NCI-H748 (cell line): ENCODE results near the gene RAB27B.
"Not testable (repeated sequence)": the region's sequence is repeated elsewhere in the genome, so short reads cannot be mapped to it uniquely, and the experiment has no call there.

ENCODE experiments used
- DNase-seq: peaks from one replicate; lab custom pipeline; 2025; ENCODE audit not compliant: unreplicated experiment; lab: John Stamatoyannopoulos, UW

The RAB27B gene, protein sequence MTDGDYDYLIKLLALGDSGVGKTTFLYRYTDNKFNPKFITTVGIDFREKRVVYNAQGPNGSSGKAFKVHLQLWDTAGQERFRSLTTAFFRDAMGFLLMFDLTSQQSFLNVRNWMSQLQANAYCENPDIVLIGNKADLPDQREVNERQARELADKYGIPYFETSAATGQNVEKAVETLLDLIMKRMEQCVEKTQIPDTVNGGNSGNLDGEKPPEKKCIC

DNA sequence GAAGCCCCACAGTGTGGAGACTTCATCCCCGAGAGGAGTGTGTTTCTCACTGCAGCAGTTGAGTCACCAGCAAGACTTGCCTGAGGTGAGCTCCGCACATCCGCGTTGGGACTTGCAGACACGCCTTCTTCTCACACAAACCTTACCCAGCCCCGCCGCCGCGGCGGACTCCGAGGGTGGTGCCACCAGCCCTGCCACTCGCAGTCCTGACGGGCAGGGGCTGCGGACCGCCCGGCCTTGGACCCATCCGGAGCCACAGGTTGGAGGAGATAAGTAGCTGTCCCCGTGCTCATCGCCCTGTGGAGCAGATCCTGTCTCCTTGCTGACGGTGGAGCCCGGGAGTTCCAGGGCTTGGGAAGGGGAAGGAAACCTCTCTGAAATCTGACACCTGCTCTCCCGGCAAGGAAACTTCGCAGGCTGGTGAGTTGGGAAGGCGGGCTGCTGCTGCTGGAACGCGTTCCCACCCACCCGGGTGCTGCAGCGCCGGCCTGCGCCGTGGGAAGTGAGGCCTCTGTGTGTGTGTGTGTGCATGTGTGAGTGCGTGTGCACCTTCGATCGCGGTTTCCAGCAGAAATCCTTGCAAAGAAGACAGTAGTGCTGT lies at the start of gene RAB27B:
TSS of gene RAB27B (plus strand) at position 197 of the 601 bp plus-strand sequence. CDS start 49,109 bp downstream, outside the sequence.
- DNase-seq = peak; percentile 82

DNA sequence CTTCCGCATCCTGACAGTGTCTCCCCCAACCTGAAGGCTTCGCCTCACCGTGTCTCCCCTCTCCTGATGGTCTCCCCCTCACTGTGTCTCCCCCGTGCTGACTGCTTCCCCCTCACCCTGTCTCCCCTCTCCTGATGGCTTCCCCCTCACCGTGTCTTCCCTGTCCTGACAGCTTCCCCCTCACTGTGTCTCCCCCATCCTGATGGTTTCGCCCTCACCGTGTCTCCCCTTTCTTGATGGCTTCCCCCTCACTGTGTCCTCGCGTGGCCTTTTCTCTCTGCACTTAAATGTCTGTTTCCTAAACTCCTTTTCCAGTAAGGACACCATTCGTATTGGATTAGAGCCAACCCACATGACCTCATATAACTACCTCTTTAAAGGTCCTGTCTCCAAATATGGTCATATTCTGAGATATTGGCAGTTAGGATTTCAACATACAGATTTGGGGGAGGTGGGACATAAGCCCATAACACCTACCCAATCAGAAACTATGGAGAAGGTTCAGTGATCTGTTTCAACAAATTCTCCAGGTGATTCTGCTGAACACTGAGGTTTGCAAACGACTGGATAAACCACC lies 47.9 kb upstream of the RAB27B start:
- DNase-seq = no peak

DNA sequence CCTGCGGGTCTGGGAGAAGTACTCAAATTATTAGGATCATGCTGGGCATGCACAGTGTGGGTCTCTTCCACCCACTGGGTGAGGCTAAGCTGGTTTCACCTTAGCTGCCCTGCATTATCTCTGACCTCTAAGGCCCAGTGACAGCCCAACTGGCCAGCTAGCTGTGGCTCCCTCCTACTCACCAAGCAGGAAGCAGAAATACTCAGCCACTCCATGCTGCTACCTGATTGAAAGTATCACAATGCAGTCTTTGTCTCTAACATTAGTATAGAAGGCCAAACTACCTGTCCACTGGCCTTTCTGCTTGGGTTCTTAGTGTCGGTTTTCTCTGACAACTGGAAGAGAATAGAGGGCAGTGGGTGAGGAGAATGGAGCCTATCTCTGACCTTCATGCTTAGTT lies 47.3 kb upstream of the RAB27B start:
- DNase-seq = no peak

DNA sequence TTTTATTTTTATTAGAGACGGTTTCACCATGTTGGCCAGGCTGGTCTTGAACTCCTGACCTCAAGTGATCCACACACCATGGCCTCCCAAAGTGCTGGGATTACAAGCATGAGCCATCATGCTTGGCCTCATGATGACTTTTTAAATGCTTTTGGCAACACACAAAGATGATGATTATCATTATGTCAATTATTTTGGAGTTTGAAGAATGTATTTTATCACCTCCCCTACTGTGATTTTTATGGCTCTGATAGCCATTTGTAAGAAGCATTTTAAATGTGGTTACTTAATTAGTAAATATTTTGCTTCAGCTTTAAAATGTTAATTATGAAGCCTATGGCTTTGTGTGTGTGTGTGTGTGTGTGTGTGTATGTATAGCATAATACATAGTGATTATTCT lies 45.1 kb upstream of the RAB27B start:
- DNase-seq = peak; percentile 39

DNA sequence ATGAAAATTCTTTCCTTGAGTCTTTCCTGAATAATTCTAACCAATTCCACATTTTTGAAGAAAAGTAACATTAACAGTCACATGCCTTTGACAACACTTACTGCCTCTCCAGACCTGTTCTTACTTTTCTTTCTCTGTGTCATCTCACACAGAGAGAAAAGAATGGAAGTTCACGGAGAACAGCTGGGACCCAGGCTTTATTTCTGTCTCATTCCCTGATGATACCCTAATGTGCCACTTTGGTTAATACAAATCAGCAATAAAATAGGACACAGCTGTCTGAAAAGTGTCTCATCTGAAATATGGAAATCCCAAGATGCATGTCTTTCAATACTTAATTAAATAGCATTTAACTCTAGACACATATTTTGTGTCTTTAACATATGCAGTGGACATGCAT lies 42.1 kb upstream of the RAB27B start:
- no peak for DNase-seq

DNA sequence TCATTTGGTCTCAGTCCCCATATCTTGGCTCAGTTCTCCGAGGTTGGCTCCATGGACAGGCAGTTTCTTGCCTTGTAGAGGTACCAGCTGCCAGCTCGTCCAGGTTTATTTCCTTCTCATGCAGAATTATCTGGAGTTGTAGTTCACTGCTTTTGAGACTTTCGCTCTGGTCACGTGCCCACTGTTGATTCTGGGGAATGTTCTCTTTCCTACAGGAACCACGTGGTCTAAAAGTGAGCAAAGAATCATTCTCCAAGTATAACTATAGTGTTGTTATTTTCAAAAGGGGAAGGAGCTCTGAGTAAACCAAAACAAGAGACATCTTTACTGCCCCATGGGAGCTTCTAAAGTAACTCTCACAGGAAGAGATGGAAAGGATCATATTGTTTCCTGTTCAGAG lies 41.2 kb upstream of the RAB27B start:
- no peak for DNase-seq

DNA sequence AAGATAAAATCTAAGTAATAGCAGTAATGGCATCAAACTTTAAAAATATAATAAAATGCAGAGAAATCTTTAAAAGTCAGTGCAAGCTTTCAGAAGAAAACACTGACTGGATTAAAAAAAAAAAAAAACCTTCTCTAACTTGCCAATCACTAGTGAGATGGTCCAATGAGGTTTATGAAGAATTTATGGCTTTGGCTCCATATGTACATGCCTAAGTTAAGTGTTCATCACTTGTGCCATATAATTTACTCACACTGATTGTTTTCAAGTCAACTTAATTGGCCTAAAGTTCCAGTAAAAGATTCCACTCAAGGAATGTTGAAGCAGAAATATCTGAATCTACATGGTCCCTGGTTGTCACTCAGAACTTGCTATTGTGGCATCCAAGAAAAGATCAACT lies 40.7 kb upstream of the RAB27B start:
- no peak for DNase-seq

DNA sequence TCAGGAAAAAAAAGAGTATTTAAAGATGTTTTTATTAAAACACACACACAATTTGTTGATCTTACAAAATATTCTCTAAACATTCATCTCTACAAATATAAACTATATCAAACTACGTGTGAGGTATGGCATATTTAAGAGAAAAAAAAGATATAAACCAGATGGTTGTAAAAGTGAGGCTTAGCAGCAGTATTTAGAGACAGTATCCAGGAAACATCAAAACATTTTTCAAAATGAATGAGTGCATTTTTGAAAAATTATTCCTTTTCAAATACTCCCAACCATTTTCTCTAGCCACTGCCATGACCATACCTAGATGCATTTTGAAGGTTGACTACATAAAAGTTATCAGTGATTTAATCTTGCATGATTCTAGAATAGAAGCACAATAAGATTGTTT lies 38.2 kb upstream of the RAB27B start:
- DNase-seq = no peak

DNA sequence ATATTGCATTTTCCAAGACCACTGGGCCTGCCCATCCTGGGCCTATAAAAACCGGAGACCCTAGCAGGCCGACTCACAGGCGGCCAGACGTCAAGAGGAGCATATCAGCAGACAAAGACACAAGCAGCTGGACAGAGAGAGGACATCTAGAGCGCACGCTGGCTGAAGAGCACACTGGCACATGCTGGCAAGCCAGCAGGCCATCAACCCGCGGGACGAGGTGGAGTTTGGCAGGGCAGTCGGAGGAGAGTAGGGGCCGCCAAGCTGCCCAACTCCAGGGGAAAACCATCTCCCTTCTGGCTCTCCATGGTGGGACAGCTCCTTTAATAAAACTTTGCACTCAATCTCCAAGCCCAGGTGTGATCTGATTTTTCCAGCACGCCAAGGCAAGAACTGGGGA lies 36.6 kb upstream of the RAB27B start:
- no peak for DNase-seq

DNA sequence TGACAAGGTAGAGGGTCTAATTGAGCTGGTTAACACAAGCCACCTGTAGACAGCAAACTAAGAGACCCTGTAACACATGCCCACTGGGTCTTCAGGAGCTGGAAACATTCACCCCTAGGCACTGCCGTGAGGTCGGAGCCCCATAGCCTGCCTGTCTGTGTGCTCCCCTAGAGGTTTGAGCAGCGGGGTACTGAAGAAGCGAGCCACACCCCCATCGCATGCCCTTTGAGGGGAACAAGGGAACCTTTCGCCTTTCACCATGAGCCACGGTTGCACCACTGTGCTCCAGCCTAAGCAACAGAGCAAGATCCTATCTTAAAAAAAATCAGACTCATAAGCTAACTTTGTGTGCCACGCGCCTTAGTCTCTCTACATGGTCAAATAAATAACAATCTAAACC lies 36.2 kb upstream of the RAB27B start:
- DNase-seq = no peak

DNA sequence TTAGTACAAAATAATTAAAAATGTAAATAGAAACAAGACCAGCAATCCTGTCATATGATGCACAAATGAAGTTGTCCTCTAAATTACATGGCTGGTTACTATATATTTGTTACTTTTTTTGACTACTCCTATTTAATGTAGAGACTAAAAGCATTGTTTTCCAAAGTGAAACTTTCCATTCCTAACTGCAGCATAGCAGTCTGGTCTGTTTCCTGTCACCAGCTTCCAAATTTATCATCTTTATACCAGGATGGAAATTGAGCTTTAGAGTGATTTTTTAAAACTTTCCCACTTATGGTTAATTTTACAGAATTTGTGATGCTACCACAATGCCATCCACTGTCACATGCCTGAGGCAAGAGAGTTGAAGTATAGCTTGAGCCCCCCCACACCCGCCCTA lies 33.5 kb upstream of the RAB27B start:
- no peak for DNase-seq

DNA sequence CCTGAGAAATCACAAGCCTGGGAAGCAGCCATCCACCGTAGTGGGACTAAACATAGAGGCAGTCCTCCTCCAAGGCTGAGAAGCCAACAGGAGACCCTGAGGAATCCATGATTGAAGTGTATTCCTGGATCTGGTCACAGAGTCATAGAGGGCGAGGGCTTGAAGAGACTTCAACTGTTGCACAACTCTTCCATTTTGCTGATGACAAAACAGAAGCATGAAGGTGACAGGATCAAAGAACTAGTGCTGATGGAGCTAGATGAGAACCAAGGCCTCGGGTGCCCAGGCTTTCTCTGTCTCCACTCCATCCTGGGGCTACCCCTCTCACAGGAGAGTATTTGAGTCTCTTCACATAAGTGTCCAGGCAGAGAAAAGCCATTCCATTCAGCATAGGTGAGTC lies 30.1 kb upstream of the RAB27B start:
- DNase-seq = no peak

DNA sequence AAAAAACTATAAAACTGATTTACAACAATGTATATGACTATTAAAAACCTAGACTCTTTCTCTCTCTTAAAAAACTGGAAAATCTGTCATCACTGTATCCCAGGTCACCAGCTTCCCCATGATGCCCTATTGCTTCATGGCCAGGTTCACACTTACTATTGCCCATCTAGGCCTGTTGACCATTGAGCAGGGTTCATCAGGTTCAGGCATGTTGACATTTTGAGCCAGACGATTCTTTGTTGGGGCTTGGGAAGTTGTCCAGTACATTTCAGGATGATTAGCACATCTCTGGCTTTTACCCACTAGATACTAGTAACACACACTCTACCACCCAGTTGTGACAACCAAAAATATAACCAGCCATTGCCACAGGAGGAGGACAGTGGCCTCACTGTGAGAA lies 26.9 kb upstream of the RAB27B start:
- no peak for DNase-seq

DNA sequence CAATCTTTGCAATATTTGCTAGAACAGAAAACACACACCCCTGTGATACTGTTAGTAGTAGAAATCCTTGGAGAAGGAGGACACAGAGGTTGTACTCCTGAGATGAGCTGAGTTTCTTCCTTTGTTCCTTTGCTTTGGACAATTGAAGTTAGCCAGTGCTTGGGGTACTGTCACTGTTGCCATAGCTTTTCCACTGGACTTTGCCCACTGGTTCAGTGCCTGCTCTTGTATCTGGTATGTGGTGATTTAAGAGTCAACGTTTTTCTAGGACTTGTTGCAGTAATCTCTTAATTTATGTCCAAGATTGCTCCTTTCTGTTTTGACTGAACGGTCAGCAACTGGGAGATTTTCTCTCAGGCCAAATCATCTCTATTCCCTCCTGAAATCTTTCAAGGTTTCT lies 26.1 kb upstream of the RAB27B start:
- no peak for DNase-seq

DNA sequence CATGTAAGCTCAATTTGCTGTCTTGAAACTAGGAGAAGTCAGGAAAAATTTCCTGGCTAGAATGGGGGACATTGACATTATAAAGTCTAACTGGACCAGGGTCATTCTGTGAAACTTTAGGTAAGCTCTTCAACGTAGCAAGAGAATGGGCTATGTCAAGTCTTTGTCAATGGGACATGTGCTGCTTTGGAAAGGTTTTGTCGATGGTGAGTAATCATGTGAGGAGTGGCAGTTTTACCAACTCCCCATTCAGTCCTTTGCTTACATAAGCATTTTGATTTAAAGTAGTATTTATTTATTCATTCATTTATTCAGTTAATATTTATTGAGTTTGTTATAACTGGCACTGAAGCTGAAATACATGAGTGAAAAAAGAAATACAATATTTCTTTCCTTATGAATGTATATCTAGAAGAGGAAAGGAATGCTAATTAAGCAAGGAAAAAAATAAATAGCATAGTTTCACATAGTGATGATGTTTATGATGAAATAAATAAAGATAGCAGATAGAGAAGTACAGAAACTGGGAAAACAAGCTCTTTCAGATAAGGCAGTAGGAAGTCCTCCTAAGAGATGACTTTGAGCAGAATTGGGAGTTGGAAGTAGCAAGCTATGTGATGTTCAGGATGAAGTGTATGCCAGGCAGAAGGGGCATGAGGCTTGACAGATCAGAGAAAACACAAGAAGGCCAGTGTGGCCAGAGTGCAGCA lies 25.4 kb upstream of the RAB27B start:
- DNase-seq = no peak

DNA sequence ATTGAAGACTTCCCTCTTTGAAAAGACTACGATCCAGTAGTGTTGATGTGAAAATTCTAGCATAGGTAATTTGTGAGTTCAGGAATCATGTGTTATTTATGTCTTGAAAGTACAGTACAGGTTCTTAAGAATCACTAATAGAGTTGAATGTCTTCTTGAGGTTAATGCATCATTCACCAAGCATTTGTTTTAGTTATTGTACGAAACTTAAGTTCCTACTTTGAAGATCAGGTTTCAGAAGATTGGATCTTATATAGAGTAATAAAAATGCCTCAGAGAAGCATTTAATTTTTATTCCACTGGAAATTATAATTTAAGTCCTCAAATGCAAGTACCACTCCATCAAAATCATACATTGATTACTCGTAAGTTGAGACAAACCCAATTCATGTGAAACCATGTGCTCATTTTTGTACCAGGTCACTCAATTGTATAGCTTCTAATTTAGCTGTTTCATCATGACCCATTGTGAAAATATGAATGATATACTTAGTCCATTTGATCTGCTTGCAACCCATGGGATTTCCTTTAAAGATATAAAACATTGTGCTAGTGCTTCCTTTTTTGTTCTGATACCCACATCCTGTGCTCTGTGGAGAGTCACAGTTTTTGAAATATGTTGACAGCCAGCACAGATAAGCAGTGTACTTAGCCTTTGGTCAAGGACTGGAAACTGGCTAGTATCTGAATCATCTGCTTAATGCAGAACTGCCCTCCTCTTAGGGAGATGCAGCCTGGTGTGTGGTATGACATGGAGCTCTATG lies 22.5 kb upstream of the RAB27B start:
- DNase-seq = no peak

DNA sequence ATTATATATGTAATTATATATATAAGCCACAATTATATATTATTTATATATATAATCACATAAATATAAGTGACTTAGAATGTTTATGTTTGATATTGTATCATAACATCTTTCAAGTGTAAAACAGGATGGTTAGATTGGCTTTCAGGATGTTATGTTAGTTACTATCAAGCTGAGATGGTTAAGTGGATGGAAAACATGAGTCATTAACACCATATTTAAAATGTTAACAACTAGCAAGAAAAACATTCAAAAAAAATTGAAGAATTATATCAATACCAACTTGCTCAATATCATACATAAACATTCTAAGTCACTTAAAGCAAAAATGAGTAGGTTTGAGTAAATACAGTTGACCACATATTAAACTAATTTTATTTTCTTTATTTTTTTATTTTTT lies 21.8 kb upstream of the RAB27B start:
- no peak for DNase-seq

DNA sequence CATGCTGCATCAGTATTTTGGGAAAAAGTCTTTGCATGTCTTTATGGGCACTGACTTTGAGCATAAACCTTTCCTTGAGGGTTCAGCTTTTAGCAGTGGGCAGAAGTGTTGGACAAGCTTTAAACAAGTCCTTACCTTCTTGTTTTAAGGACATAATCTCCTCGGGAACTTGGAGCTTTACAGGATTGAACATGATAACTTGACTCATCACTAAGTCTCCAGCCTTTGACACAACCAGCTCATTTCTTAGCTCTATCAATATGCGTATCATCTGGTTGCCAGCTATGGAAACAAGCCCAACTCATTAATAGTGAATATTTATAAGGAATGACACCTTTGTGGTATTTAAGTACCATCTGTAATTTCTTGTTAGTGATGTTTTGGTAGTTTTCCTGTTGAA lies 21.0 kb upstream of the RAB27B start:
- no peak for DNase-seq

DNA sequence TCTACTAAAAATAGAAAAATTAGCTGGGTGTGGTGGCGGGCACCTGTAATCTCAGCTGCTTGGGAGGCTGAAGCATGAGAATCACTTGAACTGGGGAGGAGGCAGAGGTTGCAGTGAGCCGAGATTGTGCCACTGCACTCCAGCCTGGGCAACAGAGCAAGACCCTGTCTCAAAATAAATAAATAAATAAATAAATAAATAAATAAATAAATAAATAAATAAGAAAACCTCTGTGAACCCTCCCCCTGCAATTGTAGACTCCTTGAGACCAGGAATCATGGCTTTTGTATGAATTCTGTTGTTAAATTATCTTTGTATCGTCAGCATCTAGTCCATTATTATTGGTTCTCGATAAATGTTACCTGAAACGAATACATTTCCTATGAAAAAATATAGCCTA lies 17.6 kb upstream of the RAB27B start:
- not testable (repeated sequence) for DNase-seq

DNA sequence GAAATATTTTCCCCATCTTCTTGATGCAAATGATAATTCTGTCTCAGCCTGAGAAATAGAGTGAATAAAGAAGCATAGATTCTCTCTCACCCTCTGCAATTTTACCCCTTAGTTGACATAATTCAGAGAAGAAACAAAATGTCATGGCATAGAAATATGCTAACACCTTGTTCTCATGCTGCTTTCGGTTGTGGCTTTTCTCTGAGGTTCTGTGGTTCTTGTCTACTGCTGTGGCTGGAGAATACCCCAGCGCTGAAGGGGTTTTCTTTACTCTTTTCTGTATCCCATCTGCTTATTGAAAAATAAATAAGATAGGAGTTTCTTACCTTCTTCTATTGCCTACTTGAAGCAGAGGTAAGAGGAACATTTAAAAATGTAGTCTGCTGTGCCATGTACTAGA lies 15.4 kb upstream of the RAB27B start:
- DNase-seq = no peak

DNA sequence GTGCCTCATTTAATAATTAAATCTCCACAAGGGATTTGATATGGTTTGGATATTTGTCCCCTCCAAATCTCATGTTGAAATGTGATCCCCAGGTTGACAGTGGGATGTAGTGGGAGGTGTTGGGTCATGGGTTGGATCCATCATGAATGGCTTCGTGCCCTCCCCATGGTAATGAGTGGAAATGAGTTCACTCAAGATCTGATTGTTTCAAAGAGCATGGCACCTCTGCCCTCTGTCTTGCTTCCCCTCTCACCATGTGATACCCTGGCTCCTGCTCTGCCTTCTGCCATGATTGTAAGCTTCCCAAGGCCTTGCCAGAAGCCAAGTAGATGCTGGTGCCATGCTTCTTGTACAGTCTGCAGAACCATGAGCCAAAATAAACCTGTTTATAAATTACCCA lies 15.0 kb upstream of the RAB27B start:
- DNase-seq = no peak
